A549 (cell line): ENCODE results near the gene TSPEAR.

Experiments
- CEBPB ChIP-seq, 2 experiments: fragments of >200 bp in 1 of 2; sonication (Bioruptor Twin) in 1 of 2; formaldehyde crosslinking in 1 of 2; IDR thresholded peaks; 2 replicates each; pipeline ENCODE4 v1.6.1; 2012 to 2016
- CTCF ChIP-seq: fragments of >200 bp; sonication (Bioruptor Twin); formaldehyde crosslinking; IDR thresholded peaks from 3 replicates; pipeline ENCODE4 v1.5.1; 2016
- MAFK ChIP-seq: fragments of 450-650 bp; IDR thresholded peaks from 2 replicates; pipeline ENCODE4 v1.6.1; 2014; ENCODE audit not compliant: partially characterized antibody
- RAD21 ChIP-seq, 2 experiments: fragments of >200 bp in 1 of 2; sonication (Bioruptor Twin) in 1 of 2; formaldehyde crosslinking in 1 of 2; IDR thresholded peaks in 1 of 2; conservative IDR thresholded peaks in 1 of 2; 2 replicates in 1 of 2; 3 replicates in 1 of 2; pipeline ENCODE4 v1.6.1; 2012 to 2018; ENCODE audit warnings: inconsistent platforms in 1 of 2
- RFX5 ChIP-seq: fragments of 450-650 bp; IDR thresholded peaks from 2 replicates; pipeline ENCODE4 v1.7.1; 2014; ENCODE audit warnings: antibody characterized with exemption, mild to moderate bottlenecking, moderate library complexity
- SMC3 ChIP-seq: fragments of >200 bp; sonication (Bioruptor Twin); formaldehyde crosslinking; IDR thresholded peaks from 3 replicates; pipeline ENCODE4 v1.6.1; 2018; ENCODE audit warnings: inconsistent platforms
- TP53 ChIP-seq: fragments of 250-450 bp; sonication (Bioruptor Pico); IDR thresholded peaks from 2 replicates; pipeline ENCODE4 v1.5.0; 2021; ENCODE audit warnings: mild to moderate bottlenecking, moderate library complexity
- USF2 ChIP-seq: fragments of 450-650 bp; IDR thresholded peaks from 2 replicates; pipeline ENCODE4 v1.6.1; 2014; ENCODE audit warnings: antibody characterized with exemption
- ZC3H11A ChIP-seq: fragments of 450-650 bp; IDR thresholded peaks from 2 replicates; pipeline ENCODE4 v1.6.1; 2014; ENCODE audit warnings: antibody characterized with exemption, mild to moderate bottlenecking

- TF ChIP-seq ZC3H11A = no peak
- no peak for TF ChIP-seq CTCF
- TF ChIP-seq MAFK = no peak
- TF ChIP-seq RFX5 = no peak
- TF ChIP-seq RAD21 (conservative IDR thresholded peaks at IDR 0.05 in 1 of 2, IDR thresholded peaks at IDR 0.05 in 1 of 2) = no peak
- TF ChIP-seq CEBPB (IDR thresholded peaks at IDR 0.05) = no peak
- no peak for TF ChIP-seq TP53 (CRISPR knock-in tag)
- TF ChIP-seq USF2 = no peak
- no peak for TF ChIP-seq SMC3
Observed at GRCh38 chr21:44516828-44517174, 194.6 kb downstream of the TSPEAR start.
